Measurements from ENCODE around the gene MRPL14.

MRPL14 gene

DNA sequence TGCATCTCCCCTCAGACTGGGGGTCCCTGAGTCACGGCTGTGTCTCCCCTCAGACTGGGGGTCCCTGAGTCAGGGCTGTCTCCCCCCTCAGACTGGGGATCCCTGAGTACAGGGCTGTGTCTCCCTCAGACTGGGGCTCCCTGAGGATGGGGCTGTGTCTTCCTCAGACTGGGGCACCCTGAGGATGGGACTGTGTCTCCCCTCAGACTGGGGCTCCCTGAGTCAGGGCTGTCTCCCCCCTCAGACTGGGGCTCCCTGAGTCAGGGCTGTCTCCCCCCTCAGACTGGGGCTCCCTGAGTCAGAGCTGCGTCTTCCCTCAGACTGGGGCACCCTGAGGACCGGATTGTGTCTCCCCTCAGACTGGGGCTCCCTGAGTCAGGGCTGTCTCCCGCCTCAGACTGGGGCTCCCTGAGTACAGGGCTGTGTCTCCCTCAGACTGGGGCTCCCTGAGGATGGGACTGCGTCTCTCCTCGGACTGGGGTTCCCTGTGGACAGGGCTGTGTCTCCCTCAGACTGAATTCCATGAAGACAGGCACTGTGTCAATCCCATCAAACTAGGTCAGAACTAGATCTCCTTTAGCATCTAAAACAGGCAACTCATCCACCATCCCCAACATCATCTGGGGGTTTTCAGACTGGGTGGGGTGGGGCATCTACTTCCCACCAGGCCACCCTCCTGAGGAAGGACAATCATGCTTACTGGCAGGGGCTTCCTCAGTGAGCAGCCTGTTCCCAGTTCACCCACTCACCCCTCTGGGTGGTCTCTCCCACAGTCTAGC lies 60.7 kb downstream of the MRPL14 start:
- DNase-seq (ENCODE audit: low read depth in 2 of 2) = no peak

DNA sequence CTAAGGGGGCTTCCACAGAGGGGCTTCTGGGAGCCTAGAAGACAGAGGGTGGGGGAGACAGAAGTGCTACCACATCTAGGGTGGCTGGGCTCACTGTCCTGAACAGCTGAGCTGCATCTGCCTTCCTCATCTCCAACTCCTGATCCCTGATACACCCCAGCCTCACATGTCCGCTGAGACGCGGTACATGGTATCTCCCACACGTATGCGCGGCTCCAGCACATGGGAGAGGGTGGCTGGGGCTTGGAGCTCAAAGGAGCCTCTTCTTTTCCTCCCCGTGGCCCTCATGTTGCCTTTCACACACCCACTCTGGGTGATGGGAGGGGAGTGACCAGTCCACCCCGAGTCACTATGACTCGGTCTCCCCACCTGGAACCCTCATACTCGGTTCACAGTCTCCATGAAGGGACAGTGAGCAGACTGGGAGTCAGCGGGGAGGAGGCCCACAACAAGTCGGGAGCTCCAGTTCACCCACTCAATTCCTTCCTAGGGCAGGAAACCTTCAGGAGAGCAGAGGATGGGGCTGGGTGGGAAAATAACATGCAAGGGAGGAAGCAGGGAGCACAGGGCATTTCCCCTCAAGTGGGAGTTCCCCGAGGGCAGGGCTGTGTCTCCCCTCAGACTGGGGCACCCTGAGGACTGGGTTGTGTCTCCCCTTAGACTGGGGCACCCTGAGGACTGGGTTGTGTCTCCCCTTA lies 61.7 kb downstream of the MRPL14 start:
- DNase-seq (ENCODE audit: low read depth in 2 of 2) = no peak

DNA sequence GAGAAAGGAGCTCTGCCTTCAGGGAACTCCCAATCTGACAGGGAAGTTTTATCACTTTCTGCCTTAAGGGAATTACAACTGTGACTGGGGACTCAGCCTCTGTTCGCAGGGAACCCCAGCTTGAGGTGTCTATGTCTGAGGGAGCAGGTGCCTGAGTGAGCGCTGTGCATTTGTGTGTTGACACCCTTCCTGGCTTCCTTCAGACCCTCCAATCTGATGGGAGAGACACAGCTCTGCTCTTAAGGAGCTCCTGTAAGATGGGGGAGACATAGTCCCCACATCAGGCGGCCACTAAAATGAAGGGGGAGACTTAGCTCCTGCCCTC lies 62.3 kb downstream of the MRPL14 start:
- DNase-seq (ENCODE audit: low read depth in 2 of 2) = no peak

DNA sequence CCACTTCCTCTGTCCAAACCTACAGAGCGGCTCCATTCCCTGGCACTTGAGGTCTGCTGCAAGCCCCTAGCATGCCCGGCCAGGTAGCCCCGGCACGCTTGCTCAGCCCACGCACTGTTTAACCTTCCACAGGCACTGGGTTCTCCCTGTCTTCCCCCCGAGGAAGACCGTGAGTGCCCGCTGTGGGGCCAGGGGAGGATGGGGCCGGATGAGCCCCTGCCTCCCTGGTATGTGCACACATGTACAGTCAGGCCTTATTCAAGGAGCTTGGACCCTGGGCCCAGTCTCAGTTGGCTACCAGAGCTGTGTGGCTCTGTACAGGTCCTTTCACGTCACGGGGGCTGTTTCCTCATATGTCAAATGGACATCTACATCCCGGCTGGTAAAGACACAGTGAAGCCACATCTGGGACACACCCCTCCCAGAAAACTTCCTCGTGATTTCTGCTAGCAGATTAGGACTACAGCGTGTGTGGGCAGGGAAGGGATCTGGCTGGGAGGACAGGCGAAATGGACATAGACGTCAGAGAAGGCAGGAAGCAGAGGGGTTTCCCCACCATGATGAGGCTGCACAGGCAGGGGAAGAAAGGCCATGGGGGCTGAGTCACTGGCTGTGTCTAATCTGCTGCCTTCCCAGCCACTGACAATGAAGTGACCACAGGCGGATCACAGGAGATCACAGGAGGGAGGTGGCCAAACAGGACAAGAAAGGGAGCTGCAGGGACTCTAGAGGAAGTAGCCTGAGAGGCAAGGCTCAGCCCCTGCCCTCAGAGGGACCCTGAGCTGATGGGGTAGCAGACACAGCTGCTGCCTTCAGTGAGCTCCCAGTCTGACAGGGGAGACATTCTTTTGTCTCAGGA lies 62.9 kb downstream of the MRPL14 start:
- no peak for DNase-seq (ENCODE audit: low read depth in 2 of 2)

DNA sequence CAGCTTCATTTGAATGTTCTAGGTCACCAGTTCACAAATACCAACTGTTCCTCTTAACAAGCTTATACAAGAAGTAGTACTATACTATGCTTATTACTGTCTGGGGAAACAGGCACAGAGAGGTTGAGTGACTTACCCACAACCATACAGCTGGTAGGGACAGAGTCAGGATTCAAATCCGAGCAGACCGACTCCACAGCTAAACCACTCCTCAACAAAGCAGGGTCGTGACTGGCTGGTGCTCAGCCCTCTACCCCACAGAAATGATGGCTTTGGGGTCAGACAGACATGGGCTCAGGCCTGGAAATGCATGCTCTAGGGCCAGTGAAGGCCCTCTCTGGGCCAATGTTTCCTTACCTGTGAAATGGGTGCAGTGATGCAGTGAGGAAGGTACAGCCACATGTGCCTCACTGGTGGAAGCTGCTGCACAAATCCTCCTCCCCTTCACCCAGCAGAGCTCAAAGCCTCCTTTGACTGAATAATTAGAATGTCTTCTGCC lies 63.6 kb downstream of the MRPL14 start:
- DNase-seq (ENCODE audit: low read depth in 2 of 2) = no peak
